DND-41 (cell line): ENCODE data around the gene PTPRN2.

Source experiments
- EZH2 ChIP-seq: IDR thresholded peaks from 3 replicates; pipeline ENCODE4 v1.6.1; 2012; ENCODE audit warnings: borderline replicate concordance, low read depth, mild to moderate bottlenecking, moderate library complexity, low read length, inconsistent platforms; ENCODE audit not compliant: severe bottlenecking
- TF ChIP-seq, protein P1 (sequence below): IDR thresholded peaks from 2 replicates; pipeline ENCODE4 v1.5.1; 2012; ENCODE audit warnings: borderline replicate concordance, low read length, moderate library complexity, mild to moderate bottlenecking; ENCODE audit not compliant: poor library complexity, severe bottlenecking; ENCODE audit errors: extremely low read depth

DNA sequence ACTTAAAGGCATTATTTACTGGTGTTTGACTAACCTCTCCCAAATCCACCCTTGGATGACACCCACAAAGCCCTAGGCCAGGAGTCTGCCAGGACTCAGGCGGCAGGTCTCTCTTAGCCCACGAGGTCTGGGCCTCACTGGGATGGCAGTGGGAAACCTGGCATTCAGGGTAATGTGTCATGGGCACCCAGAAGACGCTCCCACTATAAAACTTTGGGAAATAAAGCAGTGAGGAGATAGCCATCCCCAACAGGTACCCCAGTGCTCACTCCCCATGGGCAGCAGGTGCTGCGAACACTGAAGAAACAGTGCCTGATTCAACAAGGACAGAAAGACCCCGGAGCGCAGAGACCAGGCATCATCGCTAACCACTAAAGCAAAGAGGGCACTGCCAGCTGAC lies 14.4 kb upstream of the PTPRN2 start:
- no peak for TF ChIP-seq EZH2
- TF ChIP-seq, protein P1, sequence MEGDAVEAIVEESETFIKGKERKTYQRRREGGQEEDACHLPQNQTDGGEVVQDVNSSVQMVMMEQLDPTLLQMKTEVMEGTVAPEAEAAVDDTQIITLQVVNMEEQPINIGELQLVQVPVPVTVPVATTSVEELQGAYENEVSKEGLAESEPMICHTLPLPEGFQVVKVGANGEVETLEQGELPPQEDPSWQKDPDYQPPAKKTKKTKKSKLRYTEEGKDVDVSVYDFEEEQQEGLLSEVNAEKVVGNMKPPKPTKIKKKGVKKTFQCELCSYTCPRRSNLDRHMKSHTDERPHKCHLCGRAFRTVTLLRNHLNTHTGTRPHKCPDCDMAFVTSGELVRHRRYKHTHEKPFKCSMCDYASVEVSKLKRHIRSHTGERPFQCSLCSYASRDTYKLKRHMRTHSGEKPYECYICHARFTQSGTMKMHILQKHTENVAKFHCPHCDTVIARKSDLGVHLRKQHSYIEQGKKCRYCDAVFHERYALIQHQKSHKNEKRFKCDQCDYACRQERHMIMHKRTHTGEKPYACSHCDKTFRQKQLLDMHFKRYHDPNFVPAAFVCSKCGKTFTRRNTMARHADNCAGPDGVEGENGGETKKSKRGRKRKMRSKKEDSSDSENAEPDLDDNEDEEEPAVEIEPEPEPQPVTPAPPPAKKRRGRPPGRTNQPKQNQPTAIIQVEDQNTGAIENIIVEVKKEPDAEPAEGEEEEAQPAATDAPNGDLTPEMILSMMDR, result no peak
